Astrocyte of the spinal cord (primary cell): Measurements from ENCODE around the gene BCL2.

Source experiments
- DNase-seq: peaks from one replicate; pipeline ENCODE4 v3.0.0; 2011; ENCODE audit warnings: low read depth, low spot score
- H3K4me3 ChIP-seq: 2 replicates; pipeline ENCODE4 v1.5.1; 2011; ENCODE audit warnings: low read depth, mild to moderate bottlenecking, low read length, moderate library complexity
- in situ Hi-C: cut with HindIII; loops from 2 replicates; pipeline ENCODE4 v1.10.0; 2017; ENCODE audit warnings: low sequenced_read_pairs
- TF ChIP-seq, protein P1 (sequence below): IDR thresholded peaks from 2 replicates; pipeline ENCODE4 v1.5.1; 2012; ENCODE audit warnings: low read depth, mild to moderate bottlenecking, low read length, inconsistent platforms

BCL2 gene

DNA sequence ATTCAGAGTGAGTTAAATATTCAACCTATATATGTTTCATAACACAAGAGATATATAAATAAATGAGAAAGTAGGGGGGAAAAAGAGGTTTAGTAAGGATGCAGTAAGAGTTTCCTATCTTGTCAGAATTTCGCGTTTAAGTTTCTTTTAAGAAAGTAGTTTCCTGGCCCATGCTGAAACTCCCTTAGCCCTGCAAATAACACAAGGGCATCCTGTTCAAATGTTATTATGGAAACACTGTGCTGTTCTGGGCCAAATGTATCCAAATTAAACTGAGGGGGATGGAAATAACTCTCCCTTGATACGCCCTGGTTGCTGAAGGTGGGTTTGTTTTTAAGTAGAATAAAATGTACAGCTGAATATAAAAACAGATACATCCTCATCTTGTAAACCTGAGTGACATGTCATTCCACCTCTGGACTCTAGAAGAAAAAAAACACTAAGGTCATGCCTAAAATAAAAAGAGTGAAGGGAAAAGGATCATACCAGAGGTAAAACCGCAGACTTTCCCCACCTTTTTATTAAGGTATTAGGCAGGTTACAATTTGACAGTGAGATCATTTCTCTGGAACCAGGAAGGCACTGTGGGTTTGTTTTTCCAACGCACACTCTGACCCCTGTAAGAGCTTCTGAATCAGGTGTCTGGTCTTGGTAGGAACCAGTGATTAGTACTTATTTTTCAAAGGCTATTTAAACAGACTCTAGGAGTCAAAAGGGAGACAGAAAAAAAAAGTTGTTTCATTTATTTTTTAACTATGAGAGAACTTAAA, 16.7 kb downstream of the BCL2 start:
- in situ Hi-C loops: no loop called here
- no peak overlapping the region for H3K4me3 ChIP-seq
- TF ChIP-seq, protein P1, sequence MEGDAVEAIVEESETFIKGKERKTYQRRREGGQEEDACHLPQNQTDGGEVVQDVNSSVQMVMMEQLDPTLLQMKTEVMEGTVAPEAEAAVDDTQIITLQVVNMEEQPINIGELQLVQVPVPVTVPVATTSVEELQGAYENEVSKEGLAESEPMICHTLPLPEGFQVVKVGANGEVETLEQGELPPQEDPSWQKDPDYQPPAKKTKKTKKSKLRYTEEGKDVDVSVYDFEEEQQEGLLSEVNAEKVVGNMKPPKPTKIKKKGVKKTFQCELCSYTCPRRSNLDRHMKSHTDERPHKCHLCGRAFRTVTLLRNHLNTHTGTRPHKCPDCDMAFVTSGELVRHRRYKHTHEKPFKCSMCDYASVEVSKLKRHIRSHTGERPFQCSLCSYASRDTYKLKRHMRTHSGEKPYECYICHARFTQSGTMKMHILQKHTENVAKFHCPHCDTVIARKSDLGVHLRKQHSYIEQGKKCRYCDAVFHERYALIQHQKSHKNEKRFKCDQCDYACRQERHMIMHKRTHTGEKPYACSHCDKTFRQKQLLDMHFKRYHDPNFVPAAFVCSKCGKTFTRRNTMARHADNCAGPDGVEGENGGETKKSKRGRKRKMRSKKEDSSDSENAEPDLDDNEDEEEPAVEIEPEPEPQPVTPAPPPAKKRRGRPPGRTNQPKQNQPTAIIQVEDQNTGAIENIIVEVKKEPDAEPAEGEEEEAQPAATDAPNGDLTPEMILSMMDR: no peak
- no peak for DNase-seq

DNA sequence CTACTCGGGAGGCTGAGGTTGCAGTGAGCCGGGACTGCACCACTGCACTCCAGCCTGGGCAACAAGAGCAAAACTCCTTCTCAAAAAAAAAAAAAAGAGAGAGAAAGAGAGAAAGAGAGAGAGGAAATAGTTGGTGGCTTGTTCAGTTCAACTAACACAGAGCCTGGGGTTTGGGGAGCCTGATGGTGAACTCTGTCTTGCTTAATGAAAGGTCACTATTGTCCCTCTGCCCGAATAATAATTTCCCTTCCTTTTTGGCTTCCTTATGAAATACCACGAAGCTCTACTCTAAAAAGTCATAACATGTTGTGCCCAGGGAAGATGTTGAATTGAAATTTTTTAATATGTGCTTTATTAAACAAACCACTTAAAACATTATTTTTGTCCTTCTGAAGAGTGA, 17.3 kb downstream of the BCL2 start:
- no peak for DNase-seq
- in situ Hi-C loops: no loop called here
- TF ChIP-seq, protein P1: no peak
- no peak overlapping the region for H3K4me3 ChIP-seq

DNA sequence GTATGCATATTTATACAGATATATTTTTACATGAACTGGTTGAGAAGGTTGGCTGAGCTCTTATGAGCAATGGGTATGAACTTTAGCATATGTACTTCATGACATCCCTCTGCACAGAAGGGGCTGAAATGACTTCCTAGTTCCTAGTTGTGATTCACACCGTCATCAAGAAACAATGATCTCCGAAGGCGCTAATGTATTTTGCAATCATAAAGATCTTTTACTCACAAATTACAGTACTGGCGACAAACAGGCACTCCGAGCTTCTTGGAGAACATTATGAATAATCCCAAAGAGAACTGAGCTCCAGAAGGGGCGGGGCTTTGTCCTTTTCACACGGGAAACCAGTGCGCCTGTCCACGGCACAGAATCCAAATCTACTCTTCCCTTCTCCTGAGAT, 18.1 kb downstream of the BCL2 start:
- in situ Hi-C loops: no loop called here
- no peak for DNase-seq
- TF ChIP-seq, protein P1: no peak
- no peak overlapping the region for H3K4me3 ChIP-seq

DNA sequence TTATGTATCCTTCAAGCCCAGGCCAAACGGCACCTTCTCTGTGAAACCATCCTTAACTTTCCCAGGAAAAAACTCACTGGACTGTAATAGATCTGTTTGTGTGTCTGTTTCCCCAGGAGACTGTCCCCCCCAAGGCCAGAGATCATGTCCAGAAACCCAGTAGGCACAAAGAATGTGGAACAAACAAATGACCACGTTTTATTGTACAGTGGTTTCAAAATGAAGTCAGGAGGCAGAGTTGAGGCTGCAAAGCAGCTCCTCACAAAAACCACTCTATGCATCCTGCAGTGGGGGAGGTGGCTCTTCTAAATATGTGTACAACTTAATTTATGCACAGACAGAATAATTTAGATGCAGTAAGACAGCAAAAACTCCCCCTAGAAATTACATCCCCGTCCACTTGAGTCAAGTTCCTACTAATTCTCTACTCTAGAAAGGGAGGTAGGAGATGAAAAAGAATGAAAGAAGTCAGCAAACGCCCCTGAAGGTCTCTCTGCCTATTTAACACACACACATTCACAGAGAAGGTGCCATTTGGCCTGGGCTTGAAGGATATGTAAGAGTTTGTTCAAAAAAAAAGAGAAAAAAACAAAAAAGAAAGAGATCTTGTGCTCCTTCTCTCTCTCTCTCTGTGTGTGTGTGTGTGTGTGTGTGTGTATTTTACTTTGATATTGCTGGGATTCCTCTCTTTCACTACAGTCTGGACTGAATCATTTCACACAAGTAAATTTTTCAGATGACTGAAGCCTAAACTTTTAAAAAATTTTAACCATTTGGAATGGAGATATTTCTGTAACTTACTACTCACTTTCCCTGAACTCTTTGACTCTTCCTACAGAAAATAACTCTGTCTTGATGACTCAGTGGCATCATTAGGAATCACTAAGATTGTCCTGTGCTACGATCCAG, 19.5 kb downstream of the BCL2 start:
- DNase-seq: peak; percentile 58
- H3K4me3 ChIP-seq: no peak overlapping the region
- TF ChIP-seq, protein P1: no peak
- in situ Hi-C loops: no loop called here

DNA sequence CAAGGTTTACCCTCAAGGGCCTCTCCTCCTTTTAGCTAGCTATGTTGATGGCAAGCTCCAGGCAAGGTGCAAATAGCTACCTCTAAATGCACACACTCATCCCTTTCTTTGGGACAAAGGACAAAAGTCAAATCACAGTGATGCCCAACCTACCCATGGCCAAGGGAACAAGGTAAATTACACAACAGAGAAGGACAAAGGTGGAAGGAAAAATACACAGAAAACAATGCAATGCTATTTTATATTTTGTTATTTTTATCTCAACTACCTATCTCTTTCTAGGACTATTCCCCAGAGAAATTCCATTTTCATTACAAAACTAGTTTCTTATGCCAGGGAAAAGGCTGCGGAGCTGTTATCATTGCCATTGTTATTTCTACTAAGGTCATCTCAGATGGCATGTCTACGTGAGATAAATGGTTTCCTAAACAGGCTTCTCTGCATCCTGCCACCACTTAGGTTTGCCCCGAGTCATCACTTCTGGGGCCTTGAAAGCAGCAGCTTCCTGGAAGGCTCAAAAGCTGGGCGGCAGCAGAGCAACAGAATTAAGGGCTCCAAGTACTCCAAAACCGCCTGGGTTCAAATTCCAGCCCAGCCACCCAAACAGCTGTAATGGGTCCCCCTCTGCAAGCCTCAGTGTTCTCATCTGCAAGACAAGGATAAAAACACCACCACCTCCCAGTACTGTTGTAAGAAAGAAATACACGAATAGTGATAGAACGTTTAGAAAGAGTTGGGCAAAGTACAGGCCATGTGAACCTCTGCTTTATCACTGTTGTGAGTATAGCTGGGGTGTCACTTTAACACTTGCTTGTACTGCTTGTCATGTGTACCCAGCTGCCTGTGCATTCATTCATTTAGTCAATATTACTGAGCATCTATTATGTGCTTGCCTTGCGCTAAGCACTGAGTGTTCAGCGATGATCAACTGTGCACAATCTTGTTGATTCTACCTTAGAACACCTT, 20.9 kb downstream of the BCL2 start:
- in situ Hi-C loops: no loop called here

More for the DNA sequence above, 20.9 kb downstream of the BCL2 start:
- no peak overlapping the region for H3K4me3 ChIP-seq
- DNase-seq: no peak
- TF ChIP-seq, protein P1: no peak
